SKM-1 (cell line): ENCODE data around the gene CACNA1D.
A peak's percentile ranks its signal among the peaks of the same experiment; 100 is the strongest.

Source experiments
- DNase-seq: peaks from one replicate; lab custom pipeline; 2025; ENCODE audit not compliant: unreplicated experiment; lab: John Stamatoyannopoulos, UW

Gene CACNA1D

DNA sequence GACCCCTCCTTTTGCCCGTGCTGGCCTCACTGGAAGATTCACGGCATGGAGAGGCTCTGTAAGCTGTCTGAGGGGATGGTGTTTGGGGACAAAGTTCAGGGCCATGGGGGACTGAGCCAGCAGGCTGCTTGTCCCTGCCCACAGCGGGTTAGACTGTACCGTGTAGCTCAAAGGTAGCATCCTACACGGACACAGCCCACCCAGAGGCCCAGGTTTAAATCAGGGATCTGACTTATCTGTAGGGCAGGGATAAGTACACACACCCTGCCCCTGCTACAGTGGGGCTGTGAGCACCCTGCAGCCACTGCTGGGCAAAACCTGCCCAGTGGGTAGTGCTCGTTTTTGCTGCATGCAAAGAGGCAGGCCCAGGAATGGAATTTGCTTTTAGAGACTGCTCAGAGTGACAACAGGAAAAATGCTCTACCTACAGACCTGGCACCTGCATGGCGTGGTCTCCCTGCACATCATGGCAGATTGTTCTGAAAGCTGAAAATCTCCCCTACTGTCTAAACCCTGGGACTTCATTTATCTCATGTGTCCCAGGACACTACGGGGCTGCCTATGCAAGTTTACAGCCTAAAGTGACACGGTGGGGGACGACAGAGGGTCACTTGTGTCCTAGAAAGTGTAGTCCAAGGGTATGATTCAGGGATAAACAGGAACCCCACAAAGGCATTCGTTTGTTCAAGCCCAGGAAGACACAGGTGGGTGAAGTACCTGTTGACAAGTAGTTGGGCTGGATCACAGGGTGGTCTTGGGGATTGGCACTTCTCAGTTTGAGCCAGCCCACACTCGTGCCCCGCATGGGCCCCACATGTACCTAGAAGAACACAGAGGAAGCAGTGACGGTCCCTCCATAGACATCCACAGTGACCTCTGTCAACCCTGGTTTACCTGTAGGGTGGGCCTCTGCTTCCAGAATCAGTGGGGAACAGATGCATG is 324.1 kb downstream of the CACNA1D start:
- no peak for DNase-seq

DNA sequence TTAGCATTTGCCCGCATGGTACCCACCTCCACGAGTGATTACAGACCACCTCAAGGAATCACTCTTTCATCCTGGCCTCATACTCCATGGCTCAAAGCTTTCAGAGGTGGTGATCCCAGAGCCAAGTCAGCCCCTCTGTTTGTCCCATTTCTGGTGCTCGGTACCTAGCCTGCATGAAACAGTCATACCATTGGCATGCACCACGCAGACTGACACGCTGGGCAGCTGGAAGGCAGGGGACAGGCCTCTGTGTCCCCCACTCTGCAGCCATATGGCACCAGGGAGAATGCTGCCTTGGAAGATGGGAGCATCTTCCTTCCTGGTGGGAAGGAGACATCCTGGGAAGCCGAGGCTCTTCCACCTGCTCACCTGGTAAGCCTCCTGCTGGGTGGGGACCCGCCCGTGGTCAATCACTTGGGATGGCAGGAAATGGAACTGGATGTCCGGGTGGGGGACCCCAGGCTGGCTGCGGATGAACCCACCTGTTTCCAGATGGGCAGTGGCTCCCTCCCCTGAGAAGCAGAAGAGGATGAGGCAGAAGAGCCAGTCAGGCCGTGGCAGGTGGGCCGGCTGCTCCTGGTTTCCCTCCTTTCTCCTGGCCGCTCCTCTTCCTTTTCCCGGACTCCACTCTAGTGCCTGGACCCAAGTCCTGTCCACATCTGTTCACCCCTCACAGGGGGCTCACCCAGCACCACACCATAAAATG is 324.9 kb downstream of the CACNA1D start:
- DNase-seq = no peak

DNA sequence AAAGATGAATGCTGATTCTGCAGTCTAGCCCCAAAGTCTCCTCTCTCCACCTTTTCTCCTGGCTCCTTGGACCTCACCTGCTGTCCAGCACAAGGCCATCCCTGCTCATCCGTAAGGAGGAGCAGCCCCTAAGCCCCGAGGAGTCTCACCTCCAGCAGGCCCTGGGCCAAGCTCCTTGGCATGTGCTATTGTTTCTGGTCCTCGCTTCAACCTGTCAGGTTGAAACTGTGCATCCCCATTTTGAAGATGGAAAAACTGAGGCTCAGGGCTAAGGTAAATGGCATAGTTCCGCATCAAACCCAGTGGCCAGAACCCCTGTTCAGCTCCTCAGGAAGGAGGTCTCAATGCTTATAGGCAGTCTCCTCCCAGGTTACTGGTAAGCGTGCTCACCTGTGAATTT is 325.7 kb downstream of the CACNA1D start:
- no peak for DNase-seq

DNA sequence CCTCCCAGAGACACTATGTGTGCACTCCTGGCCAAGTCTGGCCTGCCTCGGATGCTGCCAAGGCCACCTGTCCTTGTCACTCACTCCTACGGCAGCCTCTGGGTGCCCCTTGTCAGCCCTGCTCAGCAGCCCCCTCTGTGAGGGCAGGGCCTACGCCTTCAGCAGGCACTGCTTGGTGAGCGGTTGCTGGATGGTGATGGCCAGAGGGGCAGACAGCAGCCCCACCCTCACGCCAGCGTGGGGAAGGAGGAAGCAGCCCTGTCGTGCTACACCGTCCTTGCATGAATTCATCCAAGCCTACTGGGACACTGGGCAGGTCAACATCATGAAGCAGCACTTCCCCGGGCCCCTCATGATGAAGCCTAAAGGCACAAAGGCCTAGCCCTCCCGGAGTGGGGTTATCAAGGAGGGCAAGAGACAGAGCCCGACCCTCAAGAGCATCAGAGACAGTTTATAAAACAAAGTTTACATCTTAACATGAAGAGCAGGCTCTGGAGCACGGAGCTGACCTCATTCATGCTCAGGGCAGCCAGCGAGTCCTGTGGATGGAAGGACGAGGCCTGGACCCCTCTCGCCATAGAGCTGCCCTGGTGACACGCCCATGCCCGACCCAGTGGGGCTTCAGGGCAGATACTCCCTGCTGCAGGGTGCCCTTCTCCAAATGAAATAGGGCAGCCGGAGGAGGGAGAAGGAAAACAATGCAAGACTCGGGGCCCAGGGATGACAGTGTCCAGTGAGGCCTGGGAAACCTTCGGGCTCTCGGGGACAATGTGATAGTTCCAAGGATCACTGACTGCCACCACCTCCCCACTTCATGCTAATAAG is 326.6 kb downstream of the CACNA1D start:
- DNase-seq = no peak

DNA sequence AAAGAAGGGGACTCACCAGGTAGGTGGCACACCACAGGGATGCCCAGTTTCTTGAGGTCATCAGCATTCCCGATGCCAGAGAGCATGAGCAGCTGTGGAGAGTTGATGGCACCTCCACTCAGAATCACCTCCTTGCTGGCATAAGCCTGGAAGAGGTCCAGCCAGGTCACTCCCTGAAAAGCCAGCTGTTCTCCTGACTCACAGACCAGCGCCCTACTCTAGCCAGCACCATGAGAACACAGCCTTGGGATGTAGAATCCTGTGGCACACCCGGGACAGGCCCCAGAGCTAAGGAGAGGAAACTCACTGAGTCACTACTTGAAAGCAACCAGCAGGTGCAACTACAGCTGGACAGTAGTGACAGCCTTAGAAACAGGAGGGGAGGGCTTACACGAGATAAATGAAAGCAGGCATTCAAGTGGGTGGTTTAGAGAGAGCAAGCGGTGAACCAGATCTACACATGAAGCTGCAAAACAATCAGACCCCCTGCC is 327.3 kb downstream of the CACNA1D start:
- no peak for DNase-seq

DNA sequence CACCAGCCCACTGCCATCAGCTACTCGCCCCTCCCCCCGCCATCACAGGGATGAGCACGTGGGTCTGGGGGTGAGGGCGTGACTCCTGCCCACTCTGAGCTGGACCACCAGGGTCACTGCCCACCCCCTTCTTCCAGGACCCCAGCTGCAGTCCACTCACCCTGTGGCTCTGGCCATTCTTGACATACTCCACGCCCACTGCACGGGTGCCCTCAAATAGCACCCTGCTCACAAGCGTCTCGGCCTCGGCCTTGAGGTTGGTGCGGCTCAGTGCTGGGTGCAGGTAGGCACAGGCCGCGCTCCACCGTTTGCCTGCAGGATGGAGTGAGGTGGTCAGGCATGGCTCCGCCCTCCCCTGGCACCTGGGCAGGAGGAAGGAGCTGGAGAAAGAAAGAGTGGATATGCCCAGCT is 327.9 kb downstream of the CACNA1D start:
- DNase-seq = no peak

DNA sequence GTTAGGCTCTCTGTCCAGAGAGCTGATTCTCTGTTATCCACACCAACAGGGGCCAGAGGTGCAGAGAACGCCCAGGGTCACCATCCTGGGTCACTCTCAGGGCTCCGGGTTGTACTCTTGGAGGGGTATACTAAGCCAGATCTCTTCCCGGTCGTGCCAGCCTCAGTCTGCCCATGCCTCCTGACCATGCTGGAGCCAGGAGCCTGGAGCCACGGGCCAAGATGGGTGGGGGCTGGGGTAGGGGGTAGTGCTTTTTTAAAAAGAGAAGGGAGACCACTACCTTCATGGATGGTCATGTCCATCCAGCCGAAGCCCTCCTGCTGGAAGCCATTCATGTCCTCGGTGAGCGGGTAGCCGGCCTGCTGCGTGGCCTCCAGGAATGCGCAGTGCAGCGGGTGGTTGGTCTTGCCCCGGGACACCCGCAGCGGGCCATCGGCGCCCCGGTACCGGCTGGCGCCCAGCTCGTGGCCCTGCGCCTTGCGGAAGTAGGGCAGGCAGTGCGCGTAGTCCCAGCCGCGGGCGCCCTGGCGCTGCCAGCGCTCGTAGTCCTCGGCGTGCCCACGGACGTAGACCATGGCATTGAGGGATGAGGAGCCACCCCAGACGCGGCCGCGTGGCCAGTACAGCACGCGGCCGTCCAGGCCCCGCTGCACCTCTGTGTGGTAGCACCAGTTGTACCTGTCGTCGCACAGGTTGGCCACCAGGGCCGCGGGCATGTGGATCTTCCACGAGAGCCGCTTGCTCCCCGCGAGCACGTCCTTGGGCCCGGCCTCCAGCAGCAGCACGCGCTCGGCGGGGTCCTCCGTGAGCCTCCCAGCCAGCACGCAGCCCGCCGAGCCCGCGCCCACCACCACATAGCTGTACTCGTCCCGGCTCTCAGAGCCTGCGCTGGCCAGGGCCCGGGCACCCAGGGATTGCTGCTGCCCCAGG is 328.9 kb downstream of the CACNA1D start:
- DNase-seq = no peak

DNA sequence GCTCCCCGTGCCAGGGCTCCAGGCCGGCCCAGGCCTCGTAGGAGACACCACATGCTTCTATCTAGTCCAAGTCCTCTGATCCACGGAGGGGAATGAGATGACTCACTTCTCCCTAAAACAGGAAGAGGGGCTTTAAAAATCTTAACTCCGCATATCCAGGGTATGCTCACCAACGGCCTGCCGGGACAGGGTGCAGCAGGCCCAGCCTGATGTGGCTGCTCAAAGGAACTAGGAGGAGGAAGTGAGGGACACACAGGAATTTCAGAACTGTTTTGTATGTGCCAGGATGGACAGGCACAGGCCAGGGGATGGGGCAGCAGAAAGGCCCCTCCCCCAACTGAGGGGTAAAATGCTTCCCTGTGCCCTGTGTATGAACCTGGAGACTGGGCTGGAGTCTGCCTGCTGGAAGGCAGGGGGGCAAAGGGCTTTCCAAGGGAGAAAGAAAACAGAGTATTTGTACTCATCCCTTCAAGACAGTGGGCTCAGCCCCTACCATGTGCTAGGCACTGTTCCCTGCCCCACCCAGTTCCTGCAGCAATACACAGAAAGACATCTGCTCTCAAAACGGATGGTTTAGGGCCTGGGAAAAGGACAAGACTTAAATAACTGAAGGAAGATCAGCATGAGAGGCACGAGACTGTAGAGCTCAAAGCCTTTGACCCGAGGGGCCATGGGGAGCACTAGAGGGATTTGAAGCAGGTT is 329.7 kb downstream of the CACNA1D start:
- no peak for DNase-seq

DNA sequence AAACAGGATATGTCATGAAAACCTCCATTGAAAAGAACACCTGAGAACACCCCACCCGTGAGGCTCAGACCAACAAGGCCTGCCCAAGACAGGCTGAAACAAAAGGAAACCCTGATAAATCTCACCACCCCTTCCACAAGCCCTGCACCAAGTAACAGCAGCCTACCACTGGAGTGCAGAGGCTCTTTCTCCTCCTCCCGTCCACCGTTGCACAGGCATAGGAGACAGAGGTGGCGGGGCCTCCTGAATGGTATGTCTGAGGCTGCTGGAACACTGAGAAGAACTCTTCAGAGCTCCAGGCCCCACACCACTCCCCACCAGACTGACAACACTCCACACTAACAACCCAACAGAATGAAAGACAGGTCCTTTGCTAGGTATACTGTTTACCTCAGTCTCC is 330.4 kb downstream of the CACNA1D start:
- no peak for DNase-seq

DNA sequence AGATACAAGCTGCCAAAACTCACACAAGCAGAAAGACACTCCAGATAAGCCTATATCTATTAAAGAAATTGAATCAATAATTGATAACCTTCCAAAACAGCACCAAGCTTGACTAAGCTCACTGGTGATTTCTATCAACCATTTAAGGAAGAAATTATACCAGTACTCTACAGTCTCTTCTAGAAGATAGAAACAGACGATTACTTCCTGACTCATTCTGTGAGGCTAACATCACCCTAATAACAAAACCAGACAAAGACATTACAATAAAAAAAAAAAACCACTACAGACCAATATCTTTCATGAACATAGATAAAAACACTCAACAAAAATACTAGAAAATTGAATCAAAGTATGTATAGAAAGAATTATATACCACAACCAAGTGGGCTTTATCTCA is 331.6 kb downstream of the CACNA1D start:
- DNase-seq = no peak

DNA sequence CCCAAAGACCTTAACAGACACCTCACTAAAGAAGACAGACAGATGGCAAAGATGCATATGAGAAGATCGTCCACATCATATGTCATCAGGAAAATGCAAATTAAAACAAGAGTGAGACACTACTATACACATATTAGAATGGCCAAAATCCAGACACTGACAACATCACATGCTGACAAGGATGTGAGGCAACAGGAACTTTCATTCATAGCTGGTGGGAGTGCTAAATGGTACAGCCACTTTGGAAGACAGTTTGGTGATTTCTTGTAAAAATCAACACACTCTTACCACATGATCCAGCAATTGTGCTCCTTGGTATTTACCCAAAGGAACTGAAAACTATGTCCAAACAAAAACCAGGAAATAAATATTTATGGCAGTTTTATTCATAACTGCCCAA is 334.2 kb downstream of the CACNA1D start:
- no peak for DNase-seq

DNA sequence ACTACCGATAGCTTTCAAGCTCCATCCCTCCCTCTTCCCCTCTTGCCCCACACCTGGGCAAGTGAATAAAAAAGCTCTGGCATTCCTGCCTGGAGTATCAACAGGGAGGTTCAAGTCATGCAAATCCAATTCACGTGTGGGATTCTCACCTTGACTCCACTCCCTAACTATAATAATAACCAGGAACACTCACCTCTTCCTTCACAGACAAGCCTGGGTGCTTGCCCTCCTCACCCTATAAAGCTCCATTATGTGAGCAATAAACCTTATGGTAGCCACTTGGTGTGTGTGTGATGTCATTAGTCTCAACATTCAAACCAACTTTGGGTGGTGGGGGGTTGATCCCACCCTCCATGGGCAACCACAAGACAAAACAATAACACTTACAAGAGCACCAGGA is 335.2 kb downstream of the CACNA1D start:
- DNase-seq = no peak

DNA sequence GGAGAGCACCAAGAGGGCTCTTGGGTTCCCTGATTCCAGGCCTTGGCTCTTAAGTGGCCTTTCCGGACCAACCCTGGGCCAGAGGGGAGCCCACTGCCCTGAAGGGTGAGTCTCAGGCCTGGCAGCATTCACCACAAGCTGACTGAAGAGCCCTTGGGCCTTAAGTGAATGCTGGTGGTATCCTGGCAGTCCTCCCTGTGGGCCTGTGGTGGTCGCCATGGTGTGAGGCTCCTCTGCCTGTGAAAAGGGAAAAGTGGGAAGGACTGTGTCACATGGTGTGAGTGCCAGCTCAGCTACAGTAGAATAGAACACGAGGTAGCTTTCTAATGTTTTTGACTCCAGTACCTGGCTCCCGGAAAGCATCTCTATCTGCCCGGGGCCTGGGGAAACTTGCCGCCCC is 336.5 kb downstream of the CACNA1D start:
- DNase-seq = no peak

DNA sequence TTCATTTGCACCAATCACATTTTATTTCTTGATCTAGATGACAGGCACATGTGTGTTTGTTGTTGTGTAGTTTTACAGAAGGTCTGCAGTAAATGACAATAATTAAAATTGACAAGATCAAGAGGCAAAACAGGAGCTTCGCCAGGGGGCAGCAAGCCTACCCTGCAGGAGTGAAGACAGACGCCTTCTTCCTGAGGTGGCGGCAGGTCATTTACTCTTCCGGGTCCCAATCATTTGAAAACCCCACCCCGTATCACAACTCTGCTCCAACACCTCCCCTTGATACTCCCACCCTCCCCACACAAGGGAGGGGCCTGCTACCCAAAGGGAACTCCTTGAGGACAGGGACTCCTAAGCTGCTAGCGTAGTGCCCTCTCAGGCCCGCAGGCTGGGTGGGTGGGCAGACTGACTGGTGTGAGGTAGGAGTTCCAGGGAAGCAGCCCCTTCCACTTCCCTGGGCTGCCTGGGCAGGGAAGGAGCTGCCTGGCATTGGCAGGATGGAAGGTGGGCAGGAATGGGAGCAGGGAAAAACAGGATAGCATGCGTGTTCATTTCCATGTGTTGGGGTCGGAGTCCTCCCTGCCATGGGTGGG is 338.7 kb downstream of the CACNA1D start:
- DNase-seq = no peak

DNA sequence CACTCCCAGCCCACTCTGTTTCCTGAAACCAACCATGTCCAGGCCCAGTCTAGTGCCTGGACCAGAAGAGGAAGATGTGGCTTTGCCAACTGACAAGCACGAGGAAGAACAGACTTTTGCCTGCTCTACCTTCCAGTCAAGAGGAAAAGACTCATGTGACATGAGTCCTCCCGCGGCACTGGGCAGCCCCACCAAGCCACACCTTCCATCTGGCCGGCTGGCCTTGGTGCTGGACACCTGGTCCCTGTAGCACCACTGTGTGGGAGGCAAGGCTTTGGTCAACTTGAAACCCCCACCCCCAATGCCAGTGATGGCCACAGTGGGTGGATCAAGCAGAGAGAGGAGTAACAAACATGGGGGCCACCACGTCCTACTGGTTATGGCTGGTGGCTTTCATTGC is 339.3 kb downstream of the CACNA1D start:
- DNase-seq = no peak

DNA sequence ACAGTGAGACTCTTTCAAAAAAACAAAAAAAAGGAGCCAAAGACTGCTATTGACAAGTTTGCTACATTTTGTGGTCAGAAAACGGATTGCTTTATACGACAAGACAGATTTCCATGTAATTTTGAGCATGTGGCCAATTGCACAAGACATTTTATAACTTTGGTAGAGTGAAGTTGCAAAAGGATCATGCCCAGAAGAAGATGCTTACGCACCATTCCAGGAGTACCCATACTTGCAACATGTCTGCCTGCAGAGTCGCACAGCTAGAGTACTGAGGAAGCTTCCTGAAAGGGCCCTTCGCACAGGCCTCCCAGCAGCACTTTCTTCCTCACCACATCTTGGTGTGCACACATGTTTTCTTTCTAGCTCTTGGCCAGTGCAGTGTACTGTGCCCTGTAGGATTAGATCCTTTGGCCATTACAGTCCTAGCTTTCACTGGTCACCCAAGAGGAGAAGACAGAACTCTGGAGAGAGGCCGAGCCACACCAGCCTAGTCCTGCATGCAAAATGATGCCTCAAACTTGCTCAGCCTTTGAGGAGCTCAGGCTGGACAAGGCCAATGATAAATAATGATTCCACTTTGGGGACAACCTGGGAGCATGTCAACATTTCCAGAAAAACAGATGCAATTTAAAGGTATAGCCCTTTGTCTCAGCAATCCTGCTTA is 340.2 kb downstream of the CACNA1D start:
- peak; percentile 31 for DNase-seq

DNA sequence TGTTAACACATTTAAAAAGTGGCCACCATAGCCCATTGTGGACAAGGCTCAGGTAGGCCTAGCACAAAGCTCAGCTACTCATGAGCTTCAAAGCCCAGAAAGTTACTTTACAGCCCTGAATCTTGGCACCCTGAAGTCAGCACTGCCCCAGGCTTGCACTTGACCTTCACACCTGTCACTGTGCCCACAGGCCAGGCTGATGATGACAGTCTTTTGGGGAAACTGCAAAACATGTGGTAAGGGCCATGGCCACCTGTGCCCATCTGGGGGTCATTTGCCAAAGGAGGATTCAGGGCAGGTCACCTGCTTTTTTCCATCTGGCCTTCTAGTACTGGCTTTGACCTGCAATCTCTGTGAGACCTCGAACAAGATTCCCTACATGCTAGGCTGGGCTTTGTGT is 340.8 kb downstream of the CACNA1D start:
- DNase-seq = no peak

DNA sequence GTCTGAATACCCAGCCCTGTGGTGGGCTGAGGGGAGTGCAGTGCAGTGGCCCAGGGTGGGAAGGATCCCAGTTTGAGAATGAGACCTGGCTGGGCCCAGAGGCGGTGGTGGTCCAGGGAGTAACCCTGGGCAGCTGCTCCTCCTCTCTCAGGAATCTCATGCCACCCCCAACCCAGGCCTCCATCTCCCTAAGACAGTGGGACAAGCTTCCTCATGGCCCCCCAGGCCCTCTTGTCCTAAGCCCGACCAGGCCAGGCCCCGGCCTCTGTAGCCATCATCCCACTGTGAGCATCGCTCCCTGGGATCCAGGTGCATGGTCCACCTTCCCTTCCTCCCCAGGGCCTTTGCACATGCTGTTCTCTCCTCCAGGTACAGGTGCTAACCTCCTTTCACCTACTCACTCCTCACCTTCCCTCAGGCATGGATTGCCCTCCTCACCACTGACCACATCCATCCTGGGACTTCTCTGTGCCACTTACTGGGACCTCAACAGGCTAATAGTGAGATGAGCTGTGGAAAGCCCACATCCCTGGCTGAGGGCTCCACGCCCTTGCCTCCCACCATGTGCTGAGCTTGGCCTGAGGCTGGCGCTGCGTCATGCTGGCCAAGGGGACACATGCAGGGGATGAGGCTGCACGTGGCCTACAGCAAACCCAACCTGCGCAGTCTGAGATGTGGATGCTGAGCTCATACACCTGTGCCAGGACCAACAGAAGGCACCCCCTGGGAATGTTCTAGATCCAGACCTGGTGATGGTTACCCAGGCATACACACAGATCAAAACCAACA is 341.9 kb downstream of the CACNA1D start:
- DNase-seq = no peak
